ENCODE results near the gene YKT6.

GRCh38 chr7:44182827-44183226 lies 18.0 kb upstream of the YKT6 start:
- TF ChIP-seq EZH2 (IDR thresholded peaks at IDR 0.05; ENCODE audit: borderline replicate concordance) = no peak
- TF ChIP-seq CTCF (IDR thresholded peaks at IDR 0.05; ENCODE audit: poor library complexity) = no peak
